ENCODE data around the gene PDCL3. TPM values are rescaled to one million over a fixed set of nuclear protein-coding genes. Genes with fewer than 3 reads are reported as not detected.

Gene PDCL3
- total and polyA plus RNA-seq, 7 experiments from 2014 or later: 16.6 to 63.4 (median 21.3) TPM

DNA sequence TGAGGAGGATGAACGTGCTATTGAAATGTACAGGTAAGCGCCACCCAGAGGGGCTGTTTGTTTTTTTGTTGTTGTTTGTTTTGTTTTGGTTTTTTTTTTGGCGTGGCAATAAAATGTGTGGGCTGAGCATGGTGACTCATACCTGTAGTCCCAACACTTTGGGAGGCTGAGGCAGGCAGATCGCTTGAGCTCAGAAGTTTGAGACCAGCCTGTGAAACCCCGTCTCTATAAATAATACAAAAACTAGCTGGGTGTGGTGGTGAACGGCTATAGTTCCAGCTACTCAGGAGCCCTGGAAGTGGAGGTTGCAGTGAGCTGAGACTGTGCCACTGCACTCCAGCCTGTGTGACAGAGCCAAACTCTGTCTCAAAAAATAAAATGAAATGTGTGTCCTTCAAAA, 6.2 kb downstream of the PDCL3 start:
- H3K4me1 Mint-ChIP-seq: peaks cover 14 to 44% (median 35%) of the 10 kb centered on the region in 7 donors
- peak overlapping the region in 5 of 9 donors; percentile 3 to 79 (median 57) for H3K27ac Mint-ChIP-seq
- intact Hi-C loops (cut with micrococcal nuclease): no loop called here
- H3K4me3 ChIP-seq (ENCODE audit: low read length): no peak overlapping the region
- H3K36me3 Mint-ChIP-seq: peaks cover 32 to 55% (median 40%) of the 10 kb centered on the region in 5 donors
- H3K4me3 Mint-ChIP-seq: no peak overlapping the region
- H3K9me3 ChIP-seq (ENCODE audit: control insufficient read depth in 2 of 3, low read length in 3 of 3): no peaks in the 10 kb centered on the region
- peaks cover 0 to under 1% of the 10 kb centered on the region in 2 donors for H3K4me1 ChIP-seq (ENCODE audit: control insufficient read depth in 2 of 2, insufficient read depth in 2 of 2, low read length in 2 of 2)
- POLR2A ChIA-PET: interaction anchor here (0.6 kb wide), 1 partner anchor 9 kb away, joined by 3 read pairs; no protein-coding TSS in a partner anchor
- no peak overlapping the region for H3K27ac ChIP-seq (ENCODE audit: low read depth, low read length)
- ATAC-seq (no peak), DNase-seq (no peak)
- no peaks in the 10 kb centered on the region for H3K27me3 ChIP-seq (ENCODE audit: control insufficient read depth in 2 of 2, insufficient read depth in 2 of 2, low read length in 2 of 2)
- H3K36me3 ChIP-seq (ENCODE audit: control insufficient read depth in 2 of 3, insufficient read depth in 3 of 3, low read length in 3 of 3): peaks cover 0 to 64% (median 4%) of the 10 kb centered on the region in 3 experiments
- H3K27me3 Mint-ChIP-seq: no peaks in the 10 kb centered on the region
- CTCF ChIA-PET: interaction anchor here (0.7 kb wide), 1 partner anchor 154 kb away, joined by 3 read pairs; no protein-coding TSS in a partner anchor
- no peaks in the 10 kb centered on the region for H3K9me3 Mint-ChIP-seq

DNA sequence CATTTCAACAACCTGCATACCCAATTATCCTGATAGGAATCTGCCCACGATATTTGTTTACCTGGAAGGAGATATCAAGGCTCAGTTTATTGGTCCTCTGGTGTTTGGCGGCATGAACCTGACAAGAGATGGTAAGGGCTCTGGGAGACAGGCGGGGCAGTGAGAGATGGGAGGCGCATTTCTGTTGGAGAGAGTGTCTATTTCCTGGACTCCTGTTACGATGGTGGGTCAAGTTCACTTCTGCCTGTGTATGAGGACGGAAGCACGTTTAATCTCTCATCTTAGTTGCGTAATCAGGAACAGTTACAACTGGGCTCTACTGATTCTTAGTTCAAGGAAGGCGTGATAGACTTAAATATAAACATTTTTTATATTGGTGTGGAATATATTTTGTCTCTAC, 8.9 kb downstream of the PDCL3 start:
- Histone ChIP-seq H3K36me3 (ENCODE audit: control insufficient read depth in 2 of 3, insufficient read depth in 3 of 3, low read length in 3 of 3) (peaks cover 0 to 69% (median 4%) of the 10 kb centered on the region in 3 experiments), H3K27ac (ENCODE audit: low read depth, low read length) (no peak overlapping the region), H3K9me3 (ENCODE audit: control insufficient read depth in 2 of 3, low read length in 3 of 3) (no peaks in the 10 kb centered on the region), H3K27me3 (ENCODE audit: control insufficient read depth in 2 of 2, insufficient read depth in 2 of 2, low read length in 2 of 2) (no peaks in the 10 kb centered on the region), H3K4me3 (ENCODE audit: low read length) (no peak overlapping the region), H3K4me1 (ENCODE audit: control insufficient read depth in 2 of 2, insufficient read depth in 2 of 2, low read length in 2 of 2) (no peaks in the 10 kb centered on the region)
- Mint-ChIP-seq H3K9me3 (no peaks in the 10 kb centered on the region), H3K4me3 (no peak overlapping the region), H3K27ac (peak overlapping the region in 3 of 9 donors; percentile 48 to 62 (median 48)), H3K27me3 (no peaks in the 10 kb centered on the region), H3K4me1 (peaks cover 9 to 27% (median 13%) of the 10 kb centered on the region in 7 donors), H3K36me3 (peaks cover 27 to 55% (median 38%) of the 10 kb centered on the region in 5 donors)
- intact Hi-C loops (cut with micrococcal nuclease): no loop called here
- POLR2A ChIA-PET: no interaction called here
- DNase-seq (no peak), ATAC-seq (peak; percentile 59)
- CTCF ChIA-PET: no interaction called here

- Mint-ChIP-seq H3K27ac (peak overlapping the region in 5 of 9 donors; percentile 31 to 76 (median 58)), H3K4me1 (peaks cover 13 to 33% (median 24%) of the 10 kb centered on the region in 7 donors), H3K4me3 (no peak overlapping the region), H3K36me3 (peaks cover 0 to 26% (median 14%) of the 10 kb centered on the region in 5 donors), H3K9me3 (no peaks in the 10 kb centered on the region), H3K27me3 (no peaks in the 10 kb centered on the region)
- ATAC-seq: no peak
- ChIA-PET POLR2A (interaction anchor here (0.6 to 8.3 kb wide), 3 partner anchors 8 to 16 kb away, joined by 3 to 82 read pairs (median 3); partner anchors contain the start of gene PDCL3), CTCF (interaction anchor here (0.6 kb wide), 1 partner anchor 13 kb away, joined by 3 read pairs; no protein-coding TSS in a partner anchor)
- Histone ChIP-seq H3K27ac (ENCODE audit: low read depth, low read length) (no peak overlapping the region), H3K4me1 (ENCODE audit: control insufficient read depth in 2 of 2, insufficient read depth in 2 of 2, low read length in 2 of 2) (peaks cover 25 to 26% of the 10 kb centered on the region in 2 donors), H3K9me3 (ENCODE audit: control insufficient read depth in 2 of 3, low read length in 3 of 3) (no peaks in the 10 kb centered on the region), H3K4me3 (ENCODE audit: low read length) (no peak overlapping the region), H3K36me3 (ENCODE audit: control insufficient read depth in 2 of 3, insufficient read depth in 3 of 3, low read length in 3 of 3) (peaks cover 0 to 21% (median 0%) of the 10 kb centered on the region in 3 experiments), H3K27me3 (ENCODE audit: control insufficient read depth in 2 of 2, insufficient read depth in 2 of 2, low read length in 2 of 2) (no peaks in the 10 kb centered on the region)
- intact Hi-C loops (cut with micrococcal nuclease): no loop called here
- no peak for DNase-seq
Observed at GRCh38 chr2:100577777-100578176, 15.0 kb downstream of the PDCL3 start.

GRCh38 chr2:100580367-100581276, 17.8 kb downstream of the PDCL3 start:
- Mint-ChIP-seq H3K9me3 (peaks cover 0 to under 1% (median 0%) of the 10 kb centered on the region in 11 donors), H3K27ac (peak overlapping the region; percentile 86 to 99 (median 94)), H3K4me3 (peak overlapping the region; percentile 33 to 81 (median 62)), H3K4me1 (peaks cover 24 to 50% (median 42%) of the 10 kb centered on the region in 7 donors), H3K27me3 (no peaks in the 10 kb centered on the region), H3K36me3 (peaks cover 0 to 14% (median 6%) of the 10 kb centered on the region in 5 donors)
- Histone ChIP-seq H3K4me3 (ENCODE audit: low read length) (peak overlapping the region; percentile 45), H3K27me3 (ENCODE audit: control insufficient read depth in 2 of 2, insufficient read depth in 2 of 2, low read length in 2 of 2) (no peaks in the 10 kb centered on the region), H3K36me3 (ENCODE audit: control insufficient read depth in 2 of 3, insufficient read depth in 3 of 3, low read length in 3 of 3) (peaks cover 0 to 6% (median 0%) of the 10 kb centered on the region in 3 experiments), H3K9me3 (ENCODE audit: control insufficient read depth in 2 of 3, low read length in 3 of 3) (no peaks in the 10 kb centered on the region), H3K27ac (ENCODE audit: low read depth, low read length) (peak overlapping the region; percentile 91), H3K4me1 (ENCODE audit: control insufficient read depth in 2 of 2, insufficient read depth in 2 of 2, low read length in 2 of 2) (peaks cover 31 to 37% of the 10 kb centered on the region in 2 donors)
- DNase-seq (peak; percentile 43 to 83 (median 80)), ATAC-seq (peak; percentile 89)
- intact Hi-C loops (cut with micrococcal nuclease): loop anchor here (1.0 to 5.0 kb wide), 4 partner anchors 8 to 727 kb away; partner anchors contain the start of genes PDCL3 (in 2 of the 2) and RNF149 (in 1 of the 2)
- ChIA-PET POLR2A (interaction anchor here (0.9 to 8.3 kb wide), 9 partner anchors 10 to 671 kb away, joined by 3 to 82 read pairs (median 3); partner anchors contain the start of genes PDCL3 and RPL31), CTCF (interaction anchor here (0.9 to 2.0 kb wide), 7 partner anchors 16 to 405 kb away, joined by 3 to 8 read pairs (median 4); partner anchors contain the start of gene PDCL3)

DNA sequence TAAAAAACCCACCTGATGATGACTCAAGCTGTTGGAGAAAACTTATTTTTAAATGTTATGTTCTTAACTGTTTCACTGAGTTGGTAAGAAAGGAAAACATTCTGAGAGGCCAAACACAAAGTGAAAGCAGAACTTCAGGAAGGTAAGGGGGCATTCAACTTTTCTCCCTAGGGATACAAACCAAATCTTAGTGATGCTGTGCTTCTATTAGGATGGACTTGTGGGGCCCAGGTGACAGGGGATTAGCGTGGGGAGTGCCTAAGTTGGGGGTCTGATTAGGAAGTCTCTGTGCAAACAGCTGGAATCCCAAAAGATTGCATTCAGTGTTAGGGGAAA, 18.5 kb downstream of the PDCL3 start:
- peak overlapping the region; percentile 86 to 99 (median 94) for H3K27ac Mint-ChIP-seq
- ATAC-seq: no peak

DNA sequence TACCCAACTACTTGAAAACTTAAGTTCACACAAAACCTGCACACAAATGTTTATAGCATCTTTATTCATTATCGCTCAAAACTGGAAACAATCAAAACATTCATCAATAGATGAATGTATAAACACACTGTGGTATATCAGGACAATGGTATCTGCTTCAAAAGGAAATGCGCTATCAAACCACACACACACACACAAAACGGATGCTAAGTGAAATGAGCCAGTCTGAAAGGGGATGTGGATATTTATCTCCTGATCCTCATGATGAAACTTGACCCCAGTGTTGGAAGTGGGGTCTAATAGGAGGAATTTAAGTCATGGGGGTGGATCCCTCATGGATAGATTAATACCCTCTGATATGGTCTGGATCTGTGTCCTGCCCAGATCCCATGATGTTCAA, 22.0 kb downstream of the PDCL3 start:
- Mint-ChIP-seq H3K27ac (peak overlapping the region in 7 of 9 donors; percentile 3 to 70 (median 23)), H3K27me3 (peaks cover 0 to 6% (median 0%) of the 10 kb centered on the region in 5 donors), H3K4me3 (peak overlapping the region in 2 of 10 donors; percentile 37 to 39), H3K9me3 (peaks cover 0 to 5% (median 0%) of the 10 kb centered on the region in 11 donors), H3K4me1 (peaks cover 27 to 55% (median 48%) of the 10 kb centered on the region in 7 donors), H3K36me3 (peaks cover 0 to 5% (median 0%) of the 10 kb centered on the region in 5 donors)
- H3K27me3 ChIP-seq (ENCODE audit: control insufficient read depth in 2 of 2, insufficient read depth in 2 of 2, low read length in 2 of 2): no peaks in the 10 kb centered on the region
- intact Hi-C loops (cut with micrococcal nuclease): loop anchor here in 1 of 2 donors (5.0 kb wide), 1 partner anchor 722 kb away; the partner anchor contains the start of gene RNF149
- POLR2A ChIA-PET: interaction anchor here (0.6 to 8.3 kb wide), 2 partner anchors 23 to 674 kb away, joined by 4 to 82 read pairs; partner anchors contain the start of gene PDCL3
- no peak for ATAC-seq
- peak in 1 of 9 donors; percentile 21 for DNase-seq
- H3K36me3 ChIP-seq (ENCODE audit: control insufficient read depth in 2 of 3, insufficient read depth in 3 of 3, low read length in 3 of 3): no peaks in the 10 kb centered on the region
- no peak overlapping the region for H3K27ac ChIP-seq (ENCODE audit: low read depth, low read length)
- no peak overlapping the region for H3K4me3 ChIP-seq (ENCODE audit: low read length)
- CTCF ChIA-PET: interaction anchor here (0.7 kb wide), 1 partner anchor 406 kb away, joined by 4 read pairs; no protein-coding TSS in a partner anchor
- peaks cover 26 to 42% of the 10 kb centered on the region in 2 donors for H3K4me1 ChIP-seq (ENCODE audit: control insufficient read depth in 2 of 2, insufficient read depth in 2 of 2, low read length in 2 of 2)
- H3K9me3 ChIP-seq (ENCODE audit: control insufficient read depth in 2 of 3, low read length in 3 of 3): no peaks in the 10 kb centered on the region

More for the DNA sequence above, 18.5 kb downstream of the PDCL3 start:
- POLR2A ChIA-PET: interaction anchor here (0.9 to 8.3 kb wide), 8 partner anchors 14 to 670 kb away, joined by 3 to 82 read pairs (median 4); partner anchors contain the start of genes PDCL3 and RPL31
- Mint-ChIP-seq H3K27me3 (no peaks in the 10 kb centered on the region), H3K9me3 (peaks cover 0 to 5% (median 0%) of the 10 kb centered on the region in 11 donors), H3K4me3 (peak overlapping the region; percentile 33 to 81 (median 62)), H3K4me1 (peaks cover 24 to 52% (median 47%) of the 10 kb centered on the region in 7 donors), H3K36me3 (peaks cover 3 to 12% (median 5%) of the 10 kb centered on the region in 5 donors)
- no peaks in the 10 kb centered on the region for H3K27me3 ChIP-seq (ENCODE audit: control insufficient read depth in 2 of 2, insufficient read depth in 2 of 2, low read length in 2 of 2)
- CTCF ChIA-PET: interaction anchor here (0.6 to 2.0 kb wide), 8 partner anchors 11 to 404 kb away, joined by 3 to 8 read pairs (median 4); partner anchors contain the start of gene PDCL3
- intact Hi-C loops (cut with micrococcal nuclease): loop anchor here (1.0 to 5.0 kb wide), 3 partner anchors 14 to 726 kb away; partner anchors contain the start of genes PDCL3 (in 2 of the 2) and RNF149 (in 1 of the 2)
- H3K36me3 ChIP-seq (ENCODE audit: control insufficient read depth in 2 of 3, insufficient read depth in 3 of 3, low read length in 3 of 3): peaks cover 0 to 3% (median 0%) of the 10 kb centered on the region in 3 experiments
- peak overlapping the region; percentile 45 for H3K4me3 ChIP-seq (ENCODE audit: low read length)
- H3K27ac ChIP-seq (ENCODE audit: low read depth, low read length): peak overlapping the region; percentile 91
- H3K4me1 ChIP-seq (ENCODE audit: control insufficient read depth in 2 of 2, insufficient read depth in 2 of 2, low read length in 2 of 2): peaks cover 31 to 37% of the 10 kb centered on the region in 2 donors
- DNase-seq: no peak
- no peaks in the 10 kb centered on the region for H3K9me3 ChIP-seq (ENCODE audit: control insufficient read depth in 2 of 3, low read length in 3 of 3)

All from naive thymus-derived CD4-positive, alpha-beta T cell (primary cell).